Measurements from ENCODE around the gene KIF3A.

The KIF3A gene

GRCh38 chr5:132737982-132738681 lies 786 bp upstream of the KIF3A start:
- DNase-seq (ENCODE audit: low read depth) = no peak
- TF ChIP-seq CTCF (IDR thresholded peaks at IDR 0.05; ENCODE audit: control insufficient read depth, insufficient read depth, low read depth, low read length, missing control alignments) = no peak
- H3K4me3 ChIP-seq (ENCODE audit: control insufficient read depth, low read depth, low read length) = no peak overlapping the region; the same call in 1 of the 2 replicates

GRCh38 chr5:132734687-132735086 lies 2.7 kb downstream of the KIF3A start:
- no peak overlapping the region for H3K4me3 ChIP-seq (ENCODE audit: control insufficient read depth, low read depth, low read length)
- DNase-seq (ENCODE audit: low read depth) = no peak
- TF ChIP-seq CTCF (IDR thresholded peaks at IDR 0.05; ENCODE audit: control insufficient read depth, insufficient read depth, low read depth, low read length, missing control alignments) = no peak

- TF ChIP-seq CTCF (IDR thresholded peaks at IDR 0.05; ENCODE audit: control insufficient read depth, insufficient read depth, low read depth, low read length, missing control alignments) = no peak
- no peak for DNase-seq (ENCODE audit: low read depth)
- no peak overlapping the region for H3K4me3 ChIP-seq (ENCODE audit: control insufficient read depth, low read depth, low read length)
Measured at GRCh38 chr5:132733499-132734148, 3.7 kb downstream of the KIF3A start.

- no peak for TF ChIP-seq CTCF (IDR thresholded peaks at IDR 0.05; ENCODE audit: control insufficient read depth, insufficient read depth, low read depth, low read length, missing control alignments)
- H3K4me3 ChIP-seq (ENCODE audit: control insufficient read depth, low read depth, low read length) = no peak overlapping the region
- no peak for DNase-seq (ENCODE audit: low read depth)
Measured at GRCh38 chr5:132729896-132730295, 7.5 kb downstream of the KIF3A start.

GRCh38 chr5:132725745-132726144 lies 11.6 kb downstream of the KIF3A start:
- no peak for DNase-seq (ENCODE audit: low read depth)
- no peak for TF ChIP-seq CTCF (IDR thresholded peaks at IDR 0.05; ENCODE audit: control insufficient read depth, insufficient read depth, low read depth, low read length, missing control alignments)
- no peak overlapping the region for H3K4me3 ChIP-seq (ENCODE audit: control insufficient read depth, low read depth, low read length)

- DNase-seq (ENCODE audit: low read depth) = no peak
- no peak overlapping the region for H3K4me3 ChIP-seq (ENCODE audit: control insufficient read depth, low read depth, low read length)
- TF ChIP-seq CTCF (IDR thresholded peaks at IDR 0.05; ENCODE audit: control insufficient read depth, insufficient read depth, low read depth, low read length, missing control alignments) = no peak
Measured at GRCh38 chr5:132718544-132719312, 18.6 kb downstream of the KIF3A start.
